HG03378 (cell line): ENCODE data around the gene CFAP58.

ENCODE experiments used
- ATAC-seq: cut with Tn5 transposase; IDR thresholded peaks from one replicate; pipeline ENCODE4 v1.9.1; 2021; ENCODE audit warnings: mild to moderate bottlenecking, moderate library complexity; ENCODE audit not compliant: unreplicated experiment

Gene CFAP58

DNA sequence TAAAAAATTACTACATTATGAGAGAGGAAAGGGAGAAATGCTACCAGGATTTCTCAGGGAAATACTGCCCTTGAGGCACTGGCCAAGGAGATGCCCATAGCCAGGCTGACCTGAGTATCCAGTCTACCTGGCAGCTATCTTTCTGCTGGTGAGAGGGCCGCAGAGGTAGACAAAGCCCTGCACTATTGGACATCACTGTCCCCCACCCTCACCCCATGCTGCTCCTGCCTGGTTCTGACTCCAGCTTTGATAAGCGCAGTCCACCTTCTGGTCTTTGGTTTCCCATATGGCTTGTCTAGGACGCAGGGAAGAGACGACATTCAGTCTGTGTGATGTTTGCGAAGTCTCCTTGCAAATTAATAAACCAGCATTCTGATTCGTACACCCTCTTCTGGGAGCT is 19.1 kb upstream of the CFAP58 start:
- no peak for ATAC-seq

DNA sequence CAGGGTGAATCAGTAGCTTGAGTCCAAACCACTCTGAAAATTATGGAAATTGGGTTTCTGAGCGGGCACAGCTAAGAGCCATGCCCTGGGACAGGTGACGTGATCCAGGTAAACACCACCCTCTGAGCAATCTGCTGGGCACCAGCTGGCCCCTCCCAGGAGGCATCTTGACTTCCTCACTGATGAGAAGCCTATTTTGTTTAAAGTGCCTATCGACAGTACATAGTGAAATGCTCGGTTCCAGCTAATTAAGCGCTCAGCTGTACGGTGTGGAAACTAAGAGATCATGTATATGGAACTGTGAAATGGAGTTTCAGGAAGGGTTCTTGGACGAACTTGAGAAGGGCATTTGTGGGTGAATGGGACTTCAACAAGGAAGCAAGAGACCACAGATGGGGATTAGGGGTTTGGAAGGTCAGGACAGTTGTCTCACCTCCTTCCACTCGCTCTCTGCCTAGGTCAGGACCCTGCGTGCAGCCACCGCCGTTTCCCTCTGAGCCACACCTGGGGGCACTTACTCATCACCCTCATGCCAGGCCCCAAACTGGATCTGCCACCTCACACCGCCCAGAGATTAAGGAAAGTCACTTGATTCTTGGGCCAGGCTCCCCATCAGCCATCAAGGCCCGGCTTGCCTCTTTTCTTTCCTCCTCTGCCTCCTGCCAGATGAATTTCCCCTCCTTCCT is 18.5 kb upstream of the CFAP58 start:
- ATAC-seq, result no peak

DNA sequence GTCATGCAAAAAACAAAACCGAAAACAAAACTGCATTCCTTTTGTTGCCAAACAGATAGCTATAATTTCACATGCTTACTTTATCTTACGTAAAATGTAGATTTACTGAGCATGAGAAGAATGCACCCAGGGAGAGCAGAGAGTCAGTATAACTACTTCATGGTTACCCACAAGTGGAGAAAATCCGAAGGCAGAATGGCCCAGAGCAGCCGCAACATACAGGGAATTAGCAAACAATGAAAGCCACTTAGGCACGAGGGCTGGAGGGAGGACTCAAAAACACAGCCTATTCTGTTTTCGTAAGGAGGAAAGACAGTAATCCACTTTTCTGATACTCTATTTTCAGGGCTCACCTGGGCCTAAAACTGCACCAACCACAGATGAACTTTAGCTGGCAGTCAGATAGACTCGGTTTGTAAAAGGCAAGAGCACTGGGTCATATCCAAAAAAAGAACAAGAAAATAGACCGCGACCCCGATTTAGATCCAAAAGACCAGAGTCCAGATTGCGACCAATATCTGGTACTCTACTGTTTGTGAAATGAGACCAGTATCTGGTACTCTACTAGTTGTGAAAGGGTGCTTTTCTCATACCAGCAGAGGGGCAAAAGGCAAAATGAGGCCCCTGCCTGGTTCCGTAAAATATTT is 16.7 kb upstream of the CFAP58 start:
- no peak for ATAC-seq

DNA sequence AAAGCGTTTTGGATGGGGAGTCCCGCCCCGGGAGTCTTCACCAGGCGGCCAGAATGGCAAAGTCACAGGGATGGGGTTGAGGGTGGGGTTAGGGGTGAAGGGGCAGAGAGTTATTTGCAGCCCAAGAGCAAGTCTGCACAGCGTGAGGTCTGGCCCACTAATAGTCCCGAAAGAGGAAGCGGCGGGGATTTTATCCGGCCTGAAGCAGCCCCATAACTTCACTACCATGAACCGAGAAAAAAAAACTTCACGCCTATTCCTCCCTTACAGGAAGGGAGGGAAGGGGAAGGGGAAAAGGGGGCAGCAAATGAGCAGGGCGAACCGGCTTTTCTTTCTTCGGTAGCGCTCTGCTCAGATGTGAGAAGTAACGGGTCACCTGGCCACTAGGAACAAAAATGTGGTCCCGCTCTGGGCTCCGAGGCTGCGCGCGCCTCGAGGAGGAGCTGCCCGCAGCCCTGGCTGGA is 16.1 kb upstream of the CFAP58 start:
- peak; percentile 34 for ATAC-seq

DNA sequence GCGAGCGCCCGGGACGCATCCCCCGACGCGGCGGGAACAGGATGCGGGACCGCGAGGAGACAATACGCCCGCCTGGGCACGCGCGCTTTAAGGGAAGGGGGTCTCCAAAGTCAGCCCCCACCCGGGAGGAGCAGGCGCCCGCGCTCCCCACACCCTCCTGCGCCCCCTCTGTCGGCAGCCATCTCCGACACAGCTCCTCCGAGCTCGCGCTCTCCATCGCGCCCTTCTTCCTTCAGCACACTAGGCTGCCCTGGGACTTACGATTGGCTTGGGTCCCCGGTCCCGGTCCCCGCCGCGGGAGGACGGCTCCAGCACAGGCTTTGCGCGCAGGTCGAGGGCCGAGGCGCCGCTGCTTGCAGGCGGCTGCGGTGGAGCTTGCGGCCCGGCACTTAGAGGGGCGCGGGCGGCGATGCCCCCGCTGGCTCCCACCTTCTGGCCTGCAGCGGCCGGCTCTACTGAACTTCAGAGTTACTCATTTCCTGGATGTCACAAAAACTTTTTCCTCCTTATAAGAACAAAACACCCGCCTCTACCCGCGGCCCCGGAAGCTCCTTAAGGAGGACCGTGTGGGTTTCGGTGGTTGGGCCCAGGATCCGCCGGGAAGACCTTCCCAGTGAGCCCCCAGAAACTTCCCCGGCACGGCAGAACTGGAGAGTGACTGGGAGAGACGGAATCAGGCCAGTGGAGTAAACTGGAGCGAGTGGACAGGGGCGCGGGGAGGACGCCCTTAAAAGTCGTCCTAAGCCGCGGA is 15.5 kb upstream of the CFAP58 start, which contains the start of gene ITPRIP:
Gene ITPRIP (minus strand): TSS at position 481 of the 751 bp plus-strand sequence. CDS start 22,414 bp downstream, outside the sequence.
- ATAC-seq, result peak; percentile 77

DNA sequence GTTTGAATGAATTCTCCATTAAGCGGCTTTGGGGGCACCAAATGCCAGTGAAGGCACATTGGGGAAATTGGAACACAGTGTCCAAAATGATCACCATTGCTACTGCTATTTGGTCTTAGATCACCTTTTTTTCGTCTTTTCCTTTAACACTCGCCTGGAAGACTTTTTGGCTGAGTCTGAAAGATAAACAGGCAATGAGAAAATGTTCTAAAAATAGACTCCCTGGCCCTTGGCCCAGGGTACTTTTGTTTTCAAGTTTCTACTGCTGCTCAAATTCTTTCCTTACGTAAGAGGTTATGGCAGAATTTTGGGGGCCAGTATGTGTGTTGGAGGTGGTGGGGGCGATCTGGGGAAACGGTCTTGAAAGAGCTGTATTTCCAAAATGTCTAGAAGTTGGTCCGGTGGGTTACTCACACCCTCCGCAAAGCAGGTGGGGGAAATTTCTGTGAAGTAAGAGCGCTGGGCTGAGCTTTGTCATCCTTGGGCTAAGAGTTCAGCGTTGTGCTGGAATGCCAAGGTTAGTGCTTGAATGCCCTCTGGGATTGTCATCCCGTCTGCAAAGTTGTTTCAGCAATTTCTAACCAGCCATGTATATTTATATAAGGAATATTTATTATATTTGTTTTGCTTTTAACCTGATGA is 14.0 kb upstream of the CFAP58 start:
- ATAC-seq, result no peak

DNA sequence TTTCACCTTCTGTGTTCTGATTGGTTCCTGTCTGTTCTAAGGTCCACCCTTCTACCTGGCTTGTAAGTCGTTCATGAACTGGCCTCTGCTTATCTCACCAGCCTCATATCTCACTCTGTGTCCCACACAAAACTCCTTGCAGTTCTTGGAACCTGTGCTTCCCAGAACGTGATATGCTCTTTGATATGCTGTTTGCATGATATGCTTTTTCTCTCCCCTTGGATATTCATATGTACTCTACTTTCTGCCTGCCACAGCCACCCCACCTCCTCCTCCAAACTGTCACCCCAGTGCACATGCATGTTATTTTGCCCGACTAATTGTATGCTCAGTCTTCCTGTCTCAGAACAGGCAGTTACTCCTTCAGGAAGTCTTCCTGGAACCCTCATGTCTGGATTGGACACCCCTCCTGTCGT is 13.5 kb upstream of the CFAP58 start:
- no peak for ATAC-seq

DNA sequence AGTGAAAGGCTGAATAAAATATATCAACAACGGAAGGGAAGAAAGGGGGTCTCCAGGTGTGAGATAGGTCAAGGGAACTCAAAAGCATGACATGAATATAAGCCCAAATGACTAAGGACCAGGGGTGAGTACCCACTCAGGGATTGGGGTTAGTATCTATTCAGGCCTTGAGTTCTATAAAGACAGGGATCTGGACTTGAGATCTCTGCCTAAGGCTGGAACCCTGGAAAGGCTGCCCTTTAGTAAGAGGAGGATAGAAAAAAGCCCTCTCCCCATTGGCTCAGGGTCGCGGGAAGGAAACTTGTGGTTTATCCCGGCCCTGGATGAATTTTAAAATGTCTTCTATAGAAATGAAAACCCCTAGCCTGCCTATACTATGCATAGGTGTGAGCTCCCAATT is 13.0 kb upstream of the CFAP58 start:
- ATAC-seq, result no peak

DNA sequence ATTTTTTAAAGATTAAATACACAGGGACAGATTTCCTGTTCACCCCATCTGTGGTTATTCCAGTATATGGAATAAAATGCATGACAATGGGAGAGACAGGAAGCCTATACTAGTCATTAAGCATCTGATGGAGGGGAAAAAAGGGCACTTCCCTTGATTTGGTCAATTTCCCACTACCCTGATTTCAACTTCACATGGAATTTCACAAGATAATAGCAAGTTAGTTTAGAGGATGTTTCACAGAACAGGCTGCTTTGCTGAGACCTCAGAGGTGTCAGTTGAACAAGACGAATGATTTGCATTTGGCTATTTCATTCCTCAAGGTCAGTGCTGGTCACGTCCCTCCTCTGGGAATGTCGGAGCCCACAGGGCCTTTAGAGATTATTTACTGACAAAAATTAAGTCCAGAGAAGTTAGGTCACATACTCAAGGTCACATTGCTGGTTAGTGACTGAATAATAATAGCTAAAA is 10.7 kb upstream of the CFAP58 start:
- ATAC-seq, result no peak

DNA sequence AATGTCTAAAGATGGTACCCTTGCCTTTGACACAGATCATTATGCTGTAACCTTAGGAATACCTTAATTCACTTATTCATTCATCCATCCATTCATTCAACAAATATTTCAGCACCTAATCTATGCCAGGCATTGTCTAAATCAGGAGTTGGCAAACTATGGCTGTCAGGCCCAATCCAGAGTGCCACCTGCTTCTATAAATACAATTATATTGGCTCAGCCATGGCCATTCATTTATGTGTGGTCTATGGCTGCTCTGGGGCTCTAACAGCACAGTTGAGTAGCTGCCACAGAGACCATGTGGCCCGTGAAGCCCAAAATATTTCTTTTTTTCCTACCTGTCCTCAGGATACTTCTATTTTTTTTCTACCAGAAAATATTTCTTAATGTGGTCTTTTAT is 9.4 kb upstream of the CFAP58 start:
- ATAC-seq, result no peak

DNA sequence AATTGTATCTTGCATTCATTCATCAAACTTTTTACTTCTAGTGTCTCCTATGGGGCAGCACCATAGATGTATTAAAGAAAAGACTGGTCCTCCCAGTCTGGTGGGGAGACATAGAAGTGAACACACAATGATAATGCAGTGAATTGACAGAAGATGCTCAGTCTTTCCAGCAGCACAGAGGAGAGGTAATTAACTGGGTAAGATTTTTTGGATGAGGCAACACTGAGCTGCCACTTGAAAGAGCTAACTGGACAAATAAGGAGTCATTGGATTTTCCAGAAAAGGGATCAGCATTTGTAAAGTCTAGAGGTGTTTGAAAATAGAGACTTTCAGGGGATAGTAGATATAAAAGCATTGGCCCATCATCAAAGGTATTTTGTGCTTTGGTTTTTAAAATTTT is 8.1 kb upstream of the CFAP58 start:
- no peak for ATAC-seq

DNA sequence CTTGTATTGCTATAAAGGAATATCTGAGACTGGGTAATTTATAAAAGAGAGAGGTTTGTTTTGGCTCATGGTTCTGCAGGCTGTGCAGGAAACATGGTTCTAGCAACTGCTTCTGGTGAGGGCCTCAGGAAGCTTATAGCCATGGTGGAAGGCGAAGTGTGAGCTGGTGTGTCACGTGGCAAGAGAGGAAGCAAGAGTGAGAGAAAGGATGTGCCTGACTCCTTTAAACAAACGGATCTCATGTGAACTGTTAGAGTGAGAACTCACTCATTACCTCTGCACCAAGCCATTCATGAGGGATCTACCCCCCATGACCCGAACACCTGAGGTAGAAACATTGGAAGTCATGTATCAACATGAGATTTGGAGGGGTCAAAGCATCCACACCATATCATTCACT is 7.7 kb upstream of the CFAP58 start:
- ATAC-seq, result no peak

DNA sequence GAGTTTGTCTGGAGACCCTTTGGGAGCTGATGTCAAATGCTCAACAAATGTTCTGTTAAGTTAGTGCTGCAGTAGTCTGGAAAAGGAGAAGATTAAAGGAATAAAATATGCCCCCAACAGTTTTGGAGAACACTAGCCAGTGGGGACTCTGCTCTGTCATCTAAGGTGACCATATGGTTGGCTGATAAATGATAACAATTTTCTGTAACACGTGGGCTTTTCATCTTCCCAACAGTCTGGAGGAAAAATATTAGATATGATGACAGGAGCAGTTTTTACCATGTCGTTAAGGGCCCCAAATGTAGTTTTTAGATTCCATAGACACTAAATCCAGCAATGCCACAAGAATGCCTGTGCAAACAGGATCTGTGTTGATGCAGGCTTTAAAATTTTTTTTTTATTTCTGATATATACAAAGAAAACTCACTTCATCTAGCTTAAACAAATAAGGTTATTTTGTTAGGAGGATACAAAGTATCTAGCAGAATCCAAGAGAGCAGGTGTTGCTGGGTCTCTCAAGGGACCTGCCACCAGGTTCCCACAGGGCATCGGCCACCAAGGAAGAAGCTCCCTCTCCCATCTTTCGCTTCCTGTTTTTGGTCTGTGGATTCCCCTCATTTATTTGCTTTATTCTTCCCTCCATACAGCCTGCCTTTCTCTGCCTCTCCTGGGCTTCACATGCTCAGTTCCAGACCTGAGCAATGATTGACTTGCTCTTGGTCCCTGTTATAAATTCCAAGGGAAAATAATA is 6.2 kb upstream of the CFAP58 start:
- no peak for ATAC-seq

DNA sequence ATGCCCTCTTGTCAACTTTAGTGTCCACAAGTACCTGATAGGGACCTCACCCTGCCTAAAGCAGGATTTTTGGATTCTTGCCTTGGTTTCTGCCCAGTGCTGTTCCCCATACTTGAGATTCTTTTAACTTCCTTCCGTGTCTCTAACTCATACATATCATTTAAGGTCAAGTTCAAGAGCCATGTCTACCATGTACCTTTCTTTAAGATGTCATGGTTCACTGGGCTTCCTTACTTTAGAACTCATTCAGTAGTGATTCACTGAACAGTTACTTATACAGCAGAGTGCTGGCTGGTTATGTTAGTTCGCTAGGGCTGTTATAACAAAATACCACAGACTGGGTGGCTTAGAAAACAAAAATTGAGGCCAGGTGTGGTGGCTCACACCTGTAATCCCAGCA is 5.0 kb upstream of the CFAP58 start:
- no peak for ATAC-seq

DNA sequence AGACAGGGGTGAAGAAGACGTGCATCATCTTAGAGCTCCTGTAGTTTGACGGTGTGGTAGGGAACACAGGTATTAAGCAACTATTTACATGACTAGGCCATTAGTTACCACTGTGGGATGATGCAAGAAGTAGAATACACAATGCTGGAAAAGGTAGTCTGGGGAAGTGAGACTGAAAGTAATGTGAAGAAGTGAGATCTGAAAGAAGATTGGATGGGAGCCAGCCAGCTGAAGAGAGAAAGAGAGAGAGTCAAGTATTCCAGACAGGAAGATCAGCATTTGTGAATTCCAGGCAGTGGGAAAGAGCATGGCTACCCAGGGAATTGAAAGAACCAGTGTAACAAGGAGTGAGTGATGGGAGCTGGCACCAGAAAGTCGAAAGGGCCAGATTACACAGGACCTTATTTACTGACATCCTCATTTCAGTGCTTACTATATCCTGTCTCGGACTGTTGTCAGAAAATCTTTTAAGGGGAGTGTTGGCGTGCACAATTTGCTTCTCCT is 4.0 kb upstream of the CFAP58 start:
- ATAC-seq, result peak; percentile 66

DNA sequence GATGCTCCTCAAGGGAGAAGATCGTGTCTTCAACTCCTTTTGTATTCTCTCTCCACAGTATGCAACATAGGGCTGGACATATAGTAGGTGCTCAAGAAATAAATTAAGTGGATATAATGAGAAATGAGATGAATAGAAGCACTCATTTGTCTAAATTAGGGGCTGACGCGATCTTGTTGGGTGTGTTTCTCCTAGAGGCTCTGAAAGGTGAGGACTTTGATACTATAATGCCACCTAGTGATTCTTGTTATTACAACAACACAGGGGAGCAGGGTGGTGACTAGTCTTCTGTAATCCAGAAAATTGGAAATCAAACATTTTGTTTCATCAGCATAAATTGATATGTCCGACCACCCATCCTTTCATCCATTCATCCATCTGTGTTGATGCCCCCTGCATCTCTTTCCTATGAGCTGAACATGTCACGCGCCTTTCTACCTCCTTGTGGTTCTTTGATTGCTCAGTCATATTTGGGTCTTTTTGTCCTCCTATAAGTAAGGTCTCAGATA is 3.5 kb upstream of the CFAP58 start:
- ATAC-seq, result peak; percentile 43

DNA sequence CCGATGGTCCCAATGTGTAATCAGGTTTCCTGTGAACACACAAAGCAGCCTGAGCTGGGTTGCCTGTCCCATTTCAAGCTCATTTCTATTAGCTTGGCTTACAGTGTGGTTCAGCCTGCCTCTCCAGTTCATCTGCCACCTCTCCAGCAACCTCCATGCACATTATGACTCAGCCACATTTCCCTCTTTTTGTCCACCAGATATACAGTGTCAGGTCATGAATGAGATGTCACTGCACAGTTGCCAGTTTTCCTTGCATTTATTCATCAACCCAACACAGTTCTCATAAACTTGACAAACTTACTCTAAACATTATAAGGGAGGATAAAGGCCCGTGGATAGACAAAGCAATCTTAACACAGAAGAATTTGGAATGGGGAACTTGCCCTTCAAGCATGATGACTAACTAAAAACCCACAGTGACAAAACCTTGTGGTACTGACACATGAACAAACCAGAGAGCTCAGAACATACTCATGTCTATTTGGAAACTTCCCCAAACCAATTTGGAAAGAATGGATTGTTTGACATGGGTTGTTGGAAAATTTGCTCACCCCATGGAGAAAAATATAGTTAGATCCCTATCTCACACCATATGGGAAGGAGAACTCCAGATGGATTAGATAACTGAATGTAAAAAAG is 2.5 kb upstream of the CFAP58 start:
- peak; percentile 29 for ATAC-seq

DNA sequence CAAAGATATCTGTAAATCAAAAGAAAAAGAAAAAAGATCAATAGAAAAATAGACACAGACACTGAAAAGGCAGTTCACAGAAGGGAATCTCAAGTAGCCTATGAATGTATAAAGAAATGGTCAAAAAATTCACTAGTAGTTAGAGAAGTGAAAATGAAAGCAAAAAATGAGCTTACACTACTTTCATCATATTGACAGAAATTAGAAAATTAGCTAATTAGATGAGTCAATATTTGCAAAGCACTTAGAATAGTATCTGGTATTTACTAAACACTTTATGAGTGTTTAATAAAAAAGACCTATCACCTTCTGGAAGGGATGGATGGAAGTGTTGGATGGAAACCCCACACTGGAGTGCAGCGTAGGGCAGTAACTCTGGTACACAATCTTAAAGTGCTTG is 1.7 kb upstream of the CFAP58 start:
- peak; percentile 20 for ATAC-seq

DNA sequence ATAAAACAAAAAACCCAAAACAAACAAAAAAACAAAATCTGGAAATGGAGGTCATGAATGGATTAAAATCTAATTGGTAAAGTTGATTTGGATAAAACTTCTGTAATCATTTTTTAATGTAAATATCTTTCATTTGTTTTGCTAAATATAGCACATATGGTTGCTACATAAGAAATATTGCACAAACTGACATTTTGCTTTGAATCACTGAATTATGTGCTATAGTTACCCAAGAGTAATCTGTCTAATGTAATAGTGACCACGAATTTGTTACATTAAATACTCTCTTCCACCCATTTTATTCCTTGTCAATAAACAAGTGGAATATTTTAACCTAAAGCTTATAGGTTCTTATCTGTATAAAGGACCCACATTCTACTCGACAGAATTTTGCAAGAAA is 6.2 kb downstream of the CFAP58 start:
- ATAC-seq, result no peak

DNA sequence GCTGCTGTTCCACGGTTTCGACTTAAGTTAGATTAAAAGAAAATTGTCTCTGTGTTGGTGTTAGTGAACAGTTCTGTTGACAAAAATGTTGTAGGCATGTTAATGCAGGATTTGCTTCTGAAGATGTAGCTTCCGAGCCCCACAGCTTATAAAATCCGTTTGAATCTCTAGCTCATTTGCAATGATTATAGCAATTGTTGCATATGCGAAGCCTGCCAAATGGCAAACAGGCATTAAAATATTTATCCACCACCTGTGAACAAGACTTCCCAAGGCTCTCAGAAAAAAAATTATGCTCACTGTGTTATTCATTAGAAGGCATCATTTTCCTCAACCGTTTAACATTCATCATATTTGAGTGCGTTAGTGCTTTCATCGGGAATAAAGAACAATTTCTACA is 14.3 kb downstream of the CFAP58 start:
- ATAC-seq, result no peak
